IMR-90 (cell line): ENCODE measurements around the gene JRKL. TPM values are rescaled to one million over a fixed set of nuclear protein-coding genes. Genes with fewer than 3 reads are reported as not detected.

Experiments used
- ATAC-seq: fragments of 200-7000 bp; cut with Tn5 transposase; 2 replicates; pipeline ENCODE4 v1.9.1; 2020; ENCODE audit warnings: low read depth, mild to moderate bottlenecking, moderate library complexity
- BruUV-seq: library from RNA; stranded (reverse); fragments of 400-500 nt; replicated peaks from 2 replicates; lab custom pipeline; 2021; lab: Mats Ljungman, UMichigan
- CTCF ChIA-PET: fragments of 300-600 bp; formaldehyde crosslinking; extraction: SDS; loops from one replicate; lab custom pipeline; 2021; ENCODE audit warnings: antibody characterized with exemption; lab: Yijun Ruan, JAX
- POLR2A ChIA-PET: fragments of 300-600 bp; sonication (Branson Sonifier 250); formaldehyde crosslinking; loops from one replicate; lab custom pipeline; 2022; ENCODE audit warnings: antibody characterized with exemption; ENCODE audit not compliant: unreplicated experiment; lab: Charles Lee
- DNase-seq: peaks from one replicate; pipeline ENCODE4 v3.0.0; 2013
- H2AFZ ChIP-seq: replicated peaks from 2 replicates; pipeline ENCODE3; 2013; ENCODE audit warnings: low read length, mild to moderate bottlenecking; ENCODE audit not compliant: poor library complexity
- H2AK5ac ChIP-seq: 2 replicates; pipeline ENCODE4 v1.6.1; 2013; ENCODE audit warnings: low read depth, low read length, inconsistent platforms
- H2AK9ac ChIP-seq: replicated peaks from 2 replicates; pipeline ENCODE3; 2013; ENCODE audit warnings: mild to moderate bottlenecking, low read depth, low read length, moderate library complexity; ENCODE audit not compliant: poor library complexity
- H2BK120ac ChIP-seq: 2 replicates; pipeline ENCODE4 v1.6.1; 2013; ENCODE audit warnings: low read depth, low read length, inconsistent platforms
- H2BK15ac ChIP-seq: 3 replicates; pipeline ENCODE4 v1.6.1; 2013; ENCODE audit warnings: low read depth, low read length, inconsistent platforms
- H2BK20ac ChIP-seq: 2 replicates; pipeline ENCODE4 v1.6.1; 2013; ENCODE audit warnings: low read depth, mild to moderate bottlenecking, inconsistent platforms, low read length, moderate library complexity
- H2BK5ac ChIP-seq: 2 replicates; pipeline ENCODE4 v1.6.1; 2013; ENCODE audit warnings: mild to moderate bottlenecking, low read depth, low read length, inconsistent platforms; ENCODE audit not compliant: poor library complexity, severe bottlenecking
- H3K14ac ChIP-seq: replicated peaks from 2 replicates; pipeline ENCODE4 v1.6.1; 2013; ENCODE audit warnings: low read depth, low read length, inconsistent platforms
- H3K18ac ChIP-seq: 2 replicates; pipeline ENCODE4 v1.6.1; 2013; ENCODE audit warnings: low read depth, low read length, control low read depth
- H3K23ac ChIP-seq: 2 replicates; pipeline ENCODE4 v1.6.1; 2013; ENCODE audit warnings: low read depth, low read length, inconsistent platforms
- H3K27ac ChIP-seq: 2 replicates; pipeline ENCODE4 v1.5.1; 2013; ENCODE audit warnings: mild to moderate bottlenecking, control low read depth, low read length; ENCODE audit not compliant: insufficient read depth
- H3K27me3 ChIP-seq: 2 replicates; pipeline ENCODE4 v1.6.1; 2013; ENCODE audit warnings: low read length; ENCODE audit not compliant: control insufficient read depth, insufficient read depth
- H3K36me3 ChIP-seq: 2 replicates; pipeline ENCODE4 v1.6.1; 2013; ENCODE audit warnings: low read length, mixed read lengths; ENCODE audit not compliant: control insufficient read depth, insufficient read depth
- H3K4ac ChIP-seq: 2 replicates; pipeline ENCODE4 v1.6.1; 2013; ENCODE audit warnings: low read depth, low read length, inconsistent platforms
- H3K4me1 ChIP-seq: 2 replicates; pipeline ENCODE4 v1.6.1; 2013; ENCODE audit warnings: low read length, mixed read lengths; ENCODE audit not compliant: control insufficient read depth, insufficient read depth
- H3K4me2 ChIP-seq: 2 replicates; pipeline ENCODE4 v1.6.1; 2013; ENCODE audit warnings: low read depth, mild to moderate bottlenecking, control low read depth, low read length, moderate library complexity
- H3K4me3 ChIP-seq: 2 replicates; pipeline ENCODE4 v1.5.1; 2013; ENCODE audit warnings: low read depth, mild to moderate bottlenecking, control low read depth, low read length, moderate library complexity; ENCODE audit not compliant: insufficient read depth
- H3K56ac ChIP-seq: 2 replicates; pipeline ENCODE4 v1.6.1; 2013; ENCODE audit warnings: low read length, inconsistent platforms; ENCODE audit not compliant: insufficient read depth; ENCODE audit errors: extremely low read depth
- H3K79me1 ChIP-seq, 2 experiments: 2 replicates each; pipeline ENCODE4 v1.6.1; 2013; ENCODE audit warnings: low read length in 2 of 2, inconsistent platforms in 1 of 2, low read depth in 1 of 2
- H3K9ac ChIP-seq: 2 replicates; pipeline ENCODE4 v1.6.1; 2013; ENCODE audit warnings: low read depth, low read length, control low read depth
- H3K9me1 ChIP-seq: 2 replicates; pipeline ENCODE4 v1.6.1; 2013; ENCODE audit warnings: low read length, inconsistent platforms; ENCODE audit not compliant: insufficient read depth
- H3K9me3 ChIP-seq: 2 replicates; pipeline ENCODE4 v1.6.1; 2013; ENCODE audit warnings: low read length; ENCODE audit not compliant: control insufficient read depth, insufficient read depth
- H4K20me1 ChIP-seq: 2 replicates; pipeline ENCODE4 v1.6.1; 2013; ENCODE audit warnings: low read length, inconsistent platforms; ENCODE audit not compliant: insufficient read depth
- H4K5ac ChIP-seq: 2 replicates; pipeline ENCODE4 v1.6.1; 2013; ENCODE audit warnings: mild to moderate bottlenecking, low read depth, low read length, control low read depth
- H4K8ac ChIP-seq, 2 experiments: 2 replicates each; pipeline ENCODE4 v1.6.1; 2013; ENCODE audit warnings: low read depth in 2 of 2, low read length in 2 of 2, control low read depth in 1 of 2, inconsistent platforms in 1 of 2
- H4K91ac ChIP-seq: 2 replicates; pipeline ENCODE4 v1.6.1; 2013; ENCODE audit warnings: low read depth, low read length, inconsistent platforms; ENCODE audit not compliant: insufficient read depth
- FOS ChIP-seq: fragments of 150-350 bp; IDR thresholded peaks from 2 replicates; pipeline ENCODE4 v1.6.1; 2016; ENCODE audit warnings: low read depth, low read length
- MAFK ChIP-seq: IDR thresholded peaks from 2 replicates; pipeline ENCODE4 v1.6.1; 2012; ENCODE audit warnings: low read depth, low read length, improper control_type of control experiment
- POLR2A ChIP-seq: IDR thresholded peaks from 2 replicates; pipeline ENCODE4 v1.6.1; 2012; ENCODE audit warnings: mild to moderate bottlenecking, low read depth, low read length
- WGBS, 2 experiments: methylation state at CpG; one replicate each; pipeline versions ENCODE4 v1.1.5 to v1.1.7; 2013; ENCODE audit warnings: missing lambda C conversion rate in 2 of 2; ENCODE audit not compliant: insufficient read length in 1 of 2; ENCODE audit errors: extremely low coverage in 2 of 2; 5-methylcytosine and 5-hydroxymethylcytosine counted together
- dilution Hi-C: fragments of 300-500 bp; cut with HindIII; formaldehyde crosslinking; loops from one replicate; pipeline ENCODE4 v1.14.3; 2018; ENCODE audit warnings: low sequenced_read_pairs; ENCODE audit not compliant: unreplicated experiment
- in situ Hi-C: fragments of 300-500 bp; cut with MboI; formaldehyde crosslinking; loops from 3 replicates; pipeline ENCODE4 v1.14.3; 2019; ENCODE audit warnings: low sequenced_read_pairs, inconsistent platforms, mixed read lengths
- intact Hi-C: fragments of 100-400 bp; cut with micrococcal nuclease; formaldehyde crosslinking; loops from 2 replicates; pipeline ENCODE4 v1.10.0; 2022
- polyA plus RNA-seq, 3 experiments: library from polyadenylated mRNA; depleted of rRNA; stranded (reverse); fragments of >200 nt; gene quantifications; 2 replicates each; pipeline ENCODE4 v1.2.3, GENCODE V29; 2012; ENCODE audit warnings: low replicate concordance in 1 of 3
- total RNA-seq: library from RNA; depleted of rRNA; stranded (reverse); fragments of >200 nt; gene quantifications from 2 replicates; pipeline ENCODE4 v1.2.3, GENCODE V29; 2012

Gene JRKL
- total and polyA plus RNA-seq, 2 of the 4 experiments (the other 2 are of a cell fraction), result 5.6 to 5.9 TPM

- WGBS, 2 experiments, result no CpG with 5 or more reads among the region's 2 CpGs
- Histone ChIP-seq H4K91ac (no peak overlapping the region), H3K27ac (no peak overlapping the region), H3K27me3 (no peaks in the 10 kb centered on the region), H2AK5ac (no peak overlapping the region), H2BK15ac (no peak overlapping the region), H3K36me3 (no peaks in the 10 kb centered on the region), H3K9ac (no peak overlapping the region), H3K4me3 (no peak overlapping the region), H4K20me1 (no peaks in the 10 kb centered on the region), H3K56ac (no peak overlapping the region), H3K23ac (no peak overlapping the region), H3K14ac (no peak overlapping the region), H3K18ac (no peak overlapping the region), H3K4me1 (no peaks in the 10 kb centered on the region), H2AFZ (no peak overlapping the region), H4K8ac (no peak overlapping the region), H2BK20ac (no peak overlapping the region), H4K5ac (no peak overlapping the region), H3K4me2 (no peak overlapping the region), H3K79me1 (no peaks in the 10 kb centered on the region), H2BK5ac (no peak overlapping the region), H3K4ac (no peak overlapping the region), H3K9me1 (no peaks in the 10 kb centered on the region), H2BK120ac (no peak overlapping the region), H2AK9ac (no peak overlapping the region), H3K9me3 (no peaks in the 10 kb centered on the region)
- CTCF ChIA-PET, result interaction anchor here (0.6 to 1.0 kb wide), 3 partner anchors 31 to 659 kb away, joined by 4 to 5 read pairs (median 4); no protein-coding TSS in a partner anchor
- no TSS peak for BruUV-seq
- POLR2A ChIA-PET, result interaction anchor here (0.6 to 0.7 kb wide), 2 partner anchors 265 to 1357 kb away, joined by 4 to 8 read pairs; no protein-coding TSS in a partner anchor
- TF ChIP-seq MAFK (no peak), POLR2A (no peak), FOS (peak; percentile 47; the same call in 1 of the 2 replicates)
- intact Hi-C loops, result loop anchor here (5.0 to 10.0 kb wide), 6 partner anchors 722 to 1897 kb away; partner anchors contain the start of genes CWC15, KDM4D and SRSF8
- peak; percentile 44 for DNase-seq
- in situ Hi-C loops, result loop anchor here (10.0 to 25.0 kb wide), 3 partner anchors 1362 to 1812 kb away; partner anchors contain the start of genes CWC15, KDM4D and SRSF8
- ATAC-seq, result no peak; the same call in 1 of the 2 replicates
- dilution Hi-C loops, result no loop called here
Measured at GRCh38 chr11:96424693-96425092, 34.9 kb downstream of the JRKL start.
